Activated CD4-positive, alpha-beta T cell treated with anti-CD3 and anti-CD28 coated beads, Interleukin-2, amount 10 ng/mL, durations not matched to agents 7 days and 5 days (primary cell): ENCODE data around the gene GLRX5. TPM values are rescaled to one million over a fixed set of nuclear protein-coding genes. Genes with fewer than 3 reads are reported as not detected.
"Not testable (repeated sequence)": the region's sequence is repeated elsewhere in the genome, so short reads cannot be mapped to it uniquely, and the experiment has no call there.

Source experiments
- CTCF ChIA-PET: fragments of 350-600 bp; sonication (Branson Sonifier 250); formaldehyde crosslinking; loops from one replicate; lab custom pipeline; 2021; ENCODE audit warnings: antibody characterized with exemption; lab: Charles Lee
- POLR2A ChIA-PET: fragments of 350-600 bp; sonication (Branson Sonifier 250); formaldehyde crosslinking; loops from one replicate; lab custom pipeline; 2021; ENCODE audit warnings: antibody characterized with exemption; lab: Charles Lee
- DNase-seq: peaks from one replicate; pipeline ENCODE4 v3.0.0-alpha.2; 2020
- H3K27ac Mint-ChIP-seq: one replicate; pipeline ENCODE4 v1.8.0; 2021; ENCODE audit warnings: mild to moderate bottlenecking, moderate library complexity, mixed read lengths
- H3K27me3 Mint-ChIP-seq: one replicate; pipeline ENCODE4 v1.8.0; 2021; ENCODE audit warnings: mixed read lengths
- H3K36me3 Mint-ChIP-seq: one replicate; pipeline ENCODE4 v1.8.0; 2021; ENCODE audit warnings: low read depth, mixed read lengths
- H3K4me1 Mint-ChIP-seq: one replicate; pipeline ENCODE4 v1.8.0; 2021; ENCODE audit warnings: mixed read lengths
- H3K4me3 Mint-ChIP-seq: one replicate; pipeline ENCODE4 v1.8.0; 2021; ENCODE audit warnings: mild to moderate bottlenecking, moderate library complexity, mixed read lengths
- H3K9me3 Mint-ChIP-seq: one replicate; pipeline ENCODE4 v1.8.0; 2021; ENCODE audit warnings: mixed read lengths
- total RNA-seq, 2 experiments: library from RNA; stranded (reverse); gene quantifications; one replicate each; pipeline ENCODE4 v1.2.3, GENCODE V29; 2021

Gene GLRX5
- total RNA-seq, 2 experiments from 2014 or later = 36.6 to 51.2 TPM

DNA sequence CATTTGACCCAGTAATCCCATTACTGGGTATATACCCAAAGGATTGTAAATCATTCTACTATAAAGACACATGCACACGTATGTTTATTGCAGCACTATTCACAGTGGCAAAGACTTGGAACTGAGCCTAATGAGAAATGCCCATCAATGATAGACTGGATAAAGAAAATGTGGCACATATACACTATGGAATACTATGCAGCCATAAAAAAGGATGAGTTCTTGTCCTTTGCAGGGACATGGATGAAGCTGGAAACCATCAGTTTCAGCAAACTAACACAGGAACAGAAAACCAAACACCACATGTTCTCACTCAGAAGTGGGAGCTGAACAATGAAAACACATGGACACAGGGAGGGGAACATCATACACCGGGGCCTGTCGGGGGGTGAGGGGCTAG is 56.3 kb downstream of the GLRX5 start:
- POLR2A ChIA-PET, CTCF ChIA-PET: not testable (repeated sequence)

More for the DNA sequence above, 56.3 kb downstream of the GLRX5 start:
- not testable (repeated sequence) for H3K27me3 Mint-ChIP-seq, DNase-seq, H3K9me3 Mint-ChIP-seq, H3K4me1 Mint-ChIP-seq, H3K4me3 Mint-ChIP-seq, H3K36me3 Mint-ChIP-seq, H3K27ac Mint-ChIP-seq

Other genes starting within 250 kb of the GLRX5 start
- under 1 TPM; 0.42 to 0.94 TPM for gene CLMN, start 215.1 kb upstream of the GLRX5 start, total RNA-seq
- 10 to 100 TPM; 81.0 to 95.8 TPM for gene SYNE3, start 18.4 kb upstream of the GLRX5 start, total RNA-seq
- not detected for gene TCL1B, start 151.4 kb downstream of the GLRX5 start, total RNA-seq
- gene TCL1A, start 179.1 kb downstream of the GLRX5 start, total RNA-seq = not detected